PC-3 (cell line): ENCODE data around the gene BEX1. TPM values are rescaled to one million over a fixed set of nuclear protein-coding genes. Genes with fewer than 3 reads are reported as not detected.

Source experiments
- ATAC-seq: fragments of 200-7000 bp; cut with Tn5 transposase; 2 replicates; pipeline ENCODE4 v1.9.1; 2020; ENCODE audit warnings: mild to moderate bottlenecking, moderate library complexity
- BruUV-seq: library from RNA; stranded (reverse); fragments of 400-500 nt; replicated peaks from 2 replicates; lab custom pipeline; 2021; lab: Mats Ljungman, UMichigan
- CTCF ChIA-PET: fragments of 300-600 bp; sonication (Branson Sonifier 250); formaldehyde crosslinking; loops from one replicate; lab custom pipeline; 2022; ENCODE audit warnings: antibody characterized with exemption; lab: Charles Lee
- POLR2A ChIA-PET: fragments of 300-600 bp; sonication (Branson Sonifier 250); formaldehyde crosslinking; loops from one replicate; lab custom pipeline; 2022; ENCODE audit warnings: antibody characterized with exemption; ENCODE audit not compliant: unreplicated experiment; lab: Charles Lee
- DNase-seq: peaks from one replicate; pipeline ENCODE4 v3.0.0-alpha.2; 2015
- H2AFZ ChIP-seq: fragments of 300-600 bp; sonication (generic); 2 replicates; pipeline ENCODE4 v1.6.0; 2016; ENCODE audit warnings: antibody characterized with exemption, low read length
- H3F3A ChIP-seq: fragments of 300-600 bp; sonication (generic); one replicate; pipeline ENCODE4 v1.6.0; 2017; ENCODE audit warnings: antibody characterized with exemption, low read length, control low read depth, mild to moderate bottlenecking; ENCODE audit not compliant: unreplicated experiment
- H3K27ac ChIP-seq: fragments of 300-600 bp; sonication (generic); 2 replicates; pipeline ENCODE4 v1.5.1; 2016; ENCODE audit warnings: mild to moderate bottlenecking, low read length
- H3K27me3 ChIP-seq: fragments of 300-600 bp; sonication (generic); 2 replicates; pipeline ENCODE4 v1.6.1; 2016; ENCODE audit warnings: low read length, mixed read lengths
- H3K36me3 ChIP-seq: fragments of 300-600 bp; sonication (generic); 2 replicates; pipeline ENCODE4 v1.6.1; 2016; ENCODE audit warnings: low read depth, mixed run types, low read length, mixed read lengths
- H3K4me1 ChIP-seq: fragments of 300-600 bp; sonication (generic); 2 replicates; pipeline ENCODE4 v1.5.1; 2016; ENCODE audit warnings: low read length; ENCODE audit not compliant: insufficient read depth
- H3K4me2 ChIP-seq: fragments of 300-600 bp; sonication (generic); 2 replicates; pipeline ENCODE4 v1.6.0; 2016; ENCODE audit warnings: low read length
- H3K4me3 ChIP-seq: fragments of 300-600 bp; sonication (generic); 2 replicates; pipeline ENCODE4 v1.5.1; 2016; ENCODE audit warnings: mild to moderate bottlenecking, low read length, mixed read lengths
- H3K79me2 ChIP-seq: fragments of 300-600 bp; sonication (generic); 2 replicates; pipeline ENCODE4 v1.6.1; 2017; ENCODE audit warnings: low read length, mixed read lengths
- H3K9ac ChIP-seq: fragments of 300-600 bp; sonication (generic); 2 replicates; pipeline ENCODE4 v1.6.0; 2016; ENCODE audit warnings: mild to moderate bottlenecking, low read length
- H3K9me2 ChIP-seq: fragments of 300-600 bp; sonication (generic); replicated peaks from 2 replicates; pipeline ENCODE4 v1.6.1; 2016; ENCODE audit warnings: mixed run types, low read length, mixed read lengths
- H3K9me3 ChIP-seq: fragments of 300-600 bp; sonication (generic); 2 replicates; pipeline ENCODE4 v1.6.1; 2016; ENCODE audit warnings: low read length, mixed read lengths
- H4K20me1 ChIP-seq: fragments of 300-600 bp; sonication (generic); 2 replicates; pipeline ENCODE4 v1.6.1; 2016; ENCODE audit warnings: low read length, mixed read lengths
- CTCF ChIP-seq: fragments of 300-600 bp; sonication (generic); conservative IDR thresholded peaks from 2 replicates; pipeline ENCODE4 v1.5.1; 2017; ENCODE audit warnings: antibody characterized with exemption, low read depth, mild to moderate bottlenecking, low read length
- EZH2 ChIP-seq: fragments of 300-600 bp; sonication (generic); IDR thresholded peaks from one replicate; pipeline ENCODE4 v1.6.1; 2017; ENCODE audit warnings: antibody characterized with exemption, mild to moderate bottlenecking, low read length; ENCODE audit not compliant: unreplicated experiment
- EZH2phosphoT487 ChIP-seq: fragments of 300-600 bp; sonication (generic); IDR thresholded peaks from 2 replicates; pipeline ENCODE4 v1.6.1; 2018; ENCODE audit warnings: mild to moderate bottlenecking, antibody characterized with exemption, low read length, borderline replicate concordance
- intact Hi-C: fragments of 100-400 bp; cut with micrococcal nuclease; formaldehyde crosslinking; loops from 2 replicates; pipeline ENCODE4 v1.9.0; 2023
- total RNA-seq: library from RNA; depleted of rRNA; stranded (reverse); fragments of >200 nt; gene quantifications from 2 replicates; pipeline ENCODE4 v1.2.3, GENCODE V29; 2014

Gene BEX1
- total RNA-seq, 1 experiment from 2014 or later, result 4.0 TPM

- H3F3A ChIP-seq, result no peaks in the 10 kb centered on the region
- TF ChIP-seq CTCF (no peak), EZH2 (no peak), EZH2phosphoT487 (no peak)
- no TSS peak for BruUV-seq
- no peaks in the 10 kb centered on the region for H3K4me1 ChIP-seq
- H3K9me3 ChIP-seq, result no peaks in the 10 kb centered on the region
- H3K9ac ChIP-seq, result no peak overlapping the region
- intact Hi-C loops, result no loop called here
- no peaks in the 10 kb centered on the region for H3K9me2 ChIP-seq
- DNase-seq (peak; percentile 43), ATAC-seq (no peak)
- no peaks in the 10 kb centered on the region for H3K27me3 ChIP-seq
- no peaks in the 10 kb centered on the region for H3K79me2 ChIP-seq
- no peaks in the 10 kb centered on the region for H4K20me1 ChIP-seq
- H3K27ac ChIP-seq, result no peak overlapping the region
- no peak overlapping the region for H2AFZ ChIP-seq
- CTCF ChIA-PET, result no interaction called here
- POLR2A ChIA-PET, result interaction anchor here (0.6 kb wide), 1 partner anchor 31 kb away, joined by 3 read pairs; no protein-coding TSS in a partner anchor
- H3K36me3 ChIP-seq, result no peaks in the 10 kb centered on the region
- H3K4me2 ChIP-seq, result peak overlapping the region; percentile 39
- H3K4me3 ChIP-seq, result peak overlapping the region; percentile 50
These were observed 653 bp downstream of the BEX1 start for GRCh38 chrX:103063191-103063845.

- DNase-seq (peak; percentile 16), ATAC-seq (no peak)
- Histone ChIP-seq H3K4me1 (no peaks in the 10 kb centered on the region), H2AFZ (no peak overlapping the region), H3K9me3 (no peaks in the 10 kb centered on the region), H3K4me3 (no peak overlapping the region), H3K9ac (no peak overlapping the region), H3K4me2 (no peak overlapping the region), H3K79me2 (no peaks in the 10 kb centered on the region), H4K20me1 (no peaks in the 10 kb centered on the region), H3F3A (no peaks in the 10 kb centered on the region), H3K27ac (no peak overlapping the region), H3K36me3 (no peaks in the 10 kb centered on the region), H3K9me2 (no peaks in the 10 kb centered on the region), H3K27me3 (no peaks in the 10 kb centered on the region)
- ChIA-PET CTCF (no interaction called here), POLR2A (no interaction called here)
- TF ChIP-seq EZH2phosphoT487 (no peak), EZH2 (no peak), CTCF (no peak)
- intact Hi-C loops, result no loop called here
- no TSS peak for BruUV-seq
These were observed 2.5 kb downstream of the BEX1 start for GRCh38 chrX:103061486-103061885.

GRCh38 chrX:103056902-103057301 is 7.1 kb downstream of the BEX1 start:
- ChIA-PET POLR2A (no interaction called here), CTCF (no interaction called here)
- intact Hi-C loops, result no loop called here
- no peaks in the 10 kb centered on the region for H3K79me2 ChIP-seq
- no peak overlapping the region for H3K27ac ChIP-seq
- H3K4me3 ChIP-seq, result no peak overlapping the region
- no peaks in the 10 kb centered on the region for H3F3A ChIP-seq
- no peaks in the 10 kb centered on the region for H3K4me1 ChIP-seq
- BruUV-seq, result no TSS peak
- ATAC-seq (no peak), DNase-seq (no peak)
- H4K20me1 ChIP-seq, result no peaks in the 10 kb centered on the region
- no peak overlapping the region for H2AFZ ChIP-seq
- H3K4me2 ChIP-seq, result no peak overlapping the region
- no peaks in the 10 kb centered on the region for H3K36me3 ChIP-seq
- no peaks in the 10 kb centered on the region for H3K9me2 ChIP-seq
- no peak overlapping the region for H3K9ac ChIP-seq
- no peak for TF ChIP-seq EZH2phosphoT487
- no peak for TF ChIP-seq EZH2
- TF ChIP-seq CTCF, result no peak
- no peaks in the 10 kb centered on the region for H3K27me3 ChIP-seq
- no peaks in the 10 kb centered on the region for H3K9me3 ChIP-seq
